ENCODE measurements around the gene CCDC92B. TPM values are rescaled to one million over a fixed set of nuclear protein-coding genes. Genes with fewer than 3 reads are reported as not detected.

CCDC92B gene
- total RNA-seq, 1 experiment from 2014 or later: 1.9 TPM

GRCh38 chr17:2723505-2723996 is 25.9 kb downstream of the CCDC92B start:
- intact Hi-C loops (cut with micrococcal nuclease; ENCODE audit: unreplicated experiment): no loop called here
- POLR2A ChIA-PET (ENCODE audit: unreplicated experiment): interaction anchor here (0.6 to 0.7 kb wide), 4 partner anchors 13 to 698 kb away, joined by 3 to 11 read pairs (median 4); no protein-coding TSS in a partner anchor
- TF ChIP-seq EZH2 (IDR thresholded peaks at IDR 0.05; ENCODE audit: low read depth) (no peak), CTCF (conservative IDR thresholded peaks at IDR 0.05) (no peak)
- H3K9me2 ChIP-seq (ENCODE audit: insufficient read depth): no peaks in the 10 kb centered on the region
- H2AFZ ChIP-seq: no peak overlapping the region
- H3K4me2 ChIP-seq: no peak overlapping the region
- H3K27ac ChIP-seq: no peak overlapping the region
- H4K20me1 ChIP-seq (ENCODE audit: insufficient read depth): no peaks in the 10 kb centered on the region
- H3K27me3 ChIP-seq (ENCODE audit: insufficient read depth, low read depth): peaks cover 17% of the 10 kb centered on the region
- H3K4me1 ChIP-seq (replicated peaks; ENCODE audit: insufficient read depth): no peaks in the 10 kb centered on the region
- CTCF ChIA-PET: no interaction called here
- no peaks in the 10 kb centered on the region for H3F3A ChIP-seq (ENCODE audit: insufficient read depth, low read depth)
- no peak overlapping the region for H3K4me3 ChIP-seq
- no TSS peak for BruUV-seq (replicated peaks)
- peak in 1 of 2 experiments; percentile 64 for DNase-seq
- no peaks in the 10 kb centered on the region for H3K9me3 ChIP-seq (ENCODE audit: insufficient read depth, low read depth)
- H3K36me3 ChIP-seq (ENCODE audit: low read depth): no peaks in the 10 kb centered on the region
- H3K79me2 ChIP-seq (ENCODE audit: low read depth): no peaks in the 10 kb centered on the region

GRCh38 chr17:2722611-2723010 is 26.8 kb downstream of the CCDC92B start:
- intact Hi-C loops (cut with micrococcal nuclease; ENCODE audit: unreplicated experiment): no loop called here
- no peak overlapping the region for H2AFZ ChIP-seq
- no peaks in the 10 kb centered on the region for H3K9me3 ChIP-seq (ENCODE audit: insufficient read depth, low read depth)
- TF ChIP-seq EZH2 (IDR thresholded peaks at IDR 0.05; ENCODE audit: low read depth): no peak
- TF ChIP-seq CTCF (conservative IDR thresholded peaks at IDR 0.05): no peak
- no peaks in the 10 kb centered on the region for H3K9me2 ChIP-seq (ENCODE audit: insufficient read depth)
- no peak overlapping the region for H3K4me2 ChIP-seq
- H3K4me1 ChIP-seq (replicated peaks; ENCODE audit: insufficient read depth): no peaks in the 10 kb centered on the region
- POLR2A ChIA-PET (ENCODE audit: unreplicated experiment): no interaction called here
- H3K36me3 ChIP-seq (ENCODE audit: low read depth): no peaks in the 10 kb centered on the region
- CTCF ChIA-PET: no interaction called here
- H3K4me3 ChIP-seq: no peak overlapping the region
- no TSS peak for BruUV-seq (replicated peaks)
- H3K79me2 ChIP-seq (ENCODE audit: low read depth): no peaks in the 10 kb centered on the region
- no peaks in the 10 kb centered on the region for H4K20me1 ChIP-seq (ENCODE audit: insufficient read depth)
- peaks cover 17% of the 10 kb centered on the region for H3K27me3 ChIP-seq (ENCODE audit: insufficient read depth, low read depth)
- no peaks in the 10 kb centered on the region; the same call in 1 of the 2 replicates for H3F3A ChIP-seq (ENCODE audit: insufficient read depth, low read depth)
- H3K27ac ChIP-seq: no peak overlapping the region
- no peak for DNase-seq

GRCh38 chr17:2721603-2722002 is 27.8 kb downstream of the CCDC92B start:
- H3K9me2 ChIP-seq (ENCODE audit: insufficient read depth): no peaks in the 10 kb centered on the region
- H2AFZ ChIP-seq: no peak overlapping the region
- no TSS peak for BruUV-seq (replicated peaks)
- TF ChIP-seq CTCF (conservative IDR thresholded peaks at IDR 0.05) (no peak), EZH2 (IDR thresholded peaks at IDR 0.05; ENCODE audit: low read depth) (no peak)
- no peak overlapping the region for H3K4me3 ChIP-seq
- H3K36me3 ChIP-seq (ENCODE audit: low read depth): no peaks in the 10 kb centered on the region
- H3K9me3 ChIP-seq (ENCODE audit: insufficient read depth, low read depth): no peaks in the 10 kb centered on the region
- peaks cover 17% of the 10 kb centered on the region for H3K27me3 ChIP-seq (ENCODE audit: insufficient read depth, low read depth)
- no peaks in the 10 kb centered on the region for H3K79me2 ChIP-seq (ENCODE audit: low read depth)
- H4K20me1 ChIP-seq (ENCODE audit: insufficient read depth): no peaks in the 10 kb centered on the region
- H3K4me2 ChIP-seq: no peak overlapping the region
- H3F3A ChIP-seq (ENCODE audit: insufficient read depth, low read depth): no peaks in the 10 kb centered on the region; the same call in 1 of the 2 replicates
- no peak overlapping the region for H3K27ac ChIP-seq
- CTCF ChIA-PET: no interaction called here
- H3K4me1 ChIP-seq (replicated peaks; ENCODE audit: insufficient read depth): no peaks in the 10 kb centered on the region
- intact Hi-C loops (cut with micrococcal nuclease; ENCODE audit: unreplicated experiment): no loop called here
- DNase-seq: no peak
- POLR2A ChIA-PET (ENCODE audit: unreplicated experiment): no interaction called here
